Measurements from ENCODE around the gene GLIS2.

Gene GLIS2

GRCh38 chr16:4359914-4360313 lies 44.0 kb downstream of the GLIS2 start:
- H3K27ac ChIP-seq: no peak overlapping the region
- no peak for TF ChIP-seq ZFX (IDR thresholded peaks at IDR 0.05; ENCODE audit: borderline replicate concordance)
- TF ChIP-seq CTCF (IDR thresholded peaks at IDR 0.05): no peak

GRCh38 chr16:4360538-4361021 lies 44.7 kb downstream of the GLIS2 start:
- no peak overlapping the region for H3K27ac ChIP-seq
- no peak for TF ChIP-seq CTCF (IDR thresholded peaks at IDR 0.05)
- no peak for TF ChIP-seq ZFX (IDR thresholded peaks at IDR 0.05; ENCODE audit: borderline replicate concordance)

GRCh38 chr16:4361033-4361943 lies 45.4 kb downstream of the GLIS2 start:
- no peak for TF ChIP-seq CTCF (IDR thresholded peaks at IDR 0.05)
- no peak for TF ChIP-seq ZFX (IDR thresholded peaks at IDR 0.05; ENCODE audit: borderline replicate concordance)
- H3K27ac ChIP-seq: no peak overlapping the region

GRCh38 chr16:4361944-4362311 lies 46.1 kb downstream of the GLIS2 start:
- no peak for TF ChIP-seq ZFX (IDR thresholded peaks at IDR 0.05; ENCODE audit: borderline replicate concordance)
- no peak for TF ChIP-seq CTCF (IDR thresholded peaks at IDR 0.05)
- H3K27ac ChIP-seq: no peak overlapping the region

GRCh38 chr16:4362476-4363135 lies 46.7 kb downstream of the GLIS2 start:
- no peak for TF ChIP-seq ZFX (IDR thresholded peaks at IDR 0.05; ENCODE audit: borderline replicate concordance)
- TF ChIP-seq CTCF (IDR thresholded peaks at IDR 0.05): no peak
- no peak overlapping the region for H3K27ac ChIP-seq

- no peak for TF ChIP-seq CTCF (IDR thresholded peaks at IDR 0.05)
- TF ChIP-seq ZFX (IDR thresholded peaks at IDR 0.05; ENCODE audit: borderline replicate concordance): no peak
- no peak overlapping the region for H3K27ac ChIP-seq
Measured at GRCh38 chr16:4364196-4365013, 48.5 kb downstream of the GLIS2 start.

All from 22Rv1 (cell line).